ENCODE results near the gene HSD11B2.

The HSD11B2 gene

DNA sequence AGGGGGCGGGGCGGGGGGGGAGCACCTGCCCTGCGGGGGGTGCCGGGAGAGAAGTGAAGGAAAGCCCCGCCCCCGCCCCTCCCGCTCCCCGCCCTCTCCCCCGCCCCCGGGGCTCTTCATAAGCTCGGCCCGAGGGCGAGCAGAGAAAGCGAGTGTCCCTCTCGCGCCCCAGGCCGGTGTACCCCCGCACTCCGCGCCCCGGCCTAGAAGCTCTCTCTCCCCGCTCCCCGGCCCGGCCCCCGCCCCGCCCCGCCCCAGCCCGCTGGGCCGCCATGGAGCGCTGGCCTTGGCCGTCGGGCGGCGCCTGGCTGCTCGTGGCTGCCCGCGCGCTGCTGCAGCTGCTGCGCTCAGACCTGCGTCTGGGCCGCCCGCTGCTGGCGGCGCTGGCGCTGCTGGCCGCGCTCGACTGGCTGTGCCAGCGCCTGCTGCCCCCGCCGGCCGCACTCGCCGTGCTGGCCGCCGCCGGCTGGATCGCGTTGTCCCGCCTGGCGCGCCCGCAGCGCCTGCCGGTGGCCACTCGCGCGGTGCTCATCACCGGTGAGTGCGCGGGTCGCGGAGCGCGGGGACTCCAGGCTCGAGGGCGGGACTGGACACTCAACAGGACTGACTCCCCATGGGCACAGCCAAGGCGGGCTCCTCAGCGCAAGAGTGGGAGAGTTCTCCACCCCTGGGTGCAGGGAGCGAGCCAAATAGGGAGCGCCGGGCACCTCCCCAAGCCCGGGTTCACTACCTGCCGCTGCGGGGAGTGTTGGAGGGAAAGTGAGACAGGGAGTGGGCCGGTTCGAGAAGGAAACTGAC lies at the start of gene HSD11B2:
TSS of gene HSD11B2 (plus strand) at position 145 of the 798 bp plus-strand sequence. CDS start at position 273, 128 bp downstream.
- DNase-seq: peak; percentile 70 to 80

DNA sequence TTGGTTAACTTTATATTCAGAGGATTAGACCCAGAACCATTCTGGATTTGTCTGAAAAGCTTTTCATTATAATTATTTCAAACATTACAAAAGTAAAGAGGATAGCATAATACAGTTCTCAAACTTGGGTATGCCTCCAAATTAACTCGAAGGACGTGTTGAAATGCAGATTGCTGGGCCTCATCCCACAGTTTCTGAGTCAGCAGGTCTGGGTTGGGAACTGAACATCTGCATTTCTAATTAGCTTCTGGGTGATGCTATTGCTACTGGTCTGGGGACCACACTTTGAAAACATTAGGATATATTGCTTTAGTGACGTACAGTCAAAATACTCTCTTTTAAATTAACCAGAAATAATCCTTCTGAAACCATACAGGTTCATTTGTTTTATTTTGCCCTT lies 47.6 kb upstream of the HSD11B2 start:
- DNase-seq: no peak

DNA sequence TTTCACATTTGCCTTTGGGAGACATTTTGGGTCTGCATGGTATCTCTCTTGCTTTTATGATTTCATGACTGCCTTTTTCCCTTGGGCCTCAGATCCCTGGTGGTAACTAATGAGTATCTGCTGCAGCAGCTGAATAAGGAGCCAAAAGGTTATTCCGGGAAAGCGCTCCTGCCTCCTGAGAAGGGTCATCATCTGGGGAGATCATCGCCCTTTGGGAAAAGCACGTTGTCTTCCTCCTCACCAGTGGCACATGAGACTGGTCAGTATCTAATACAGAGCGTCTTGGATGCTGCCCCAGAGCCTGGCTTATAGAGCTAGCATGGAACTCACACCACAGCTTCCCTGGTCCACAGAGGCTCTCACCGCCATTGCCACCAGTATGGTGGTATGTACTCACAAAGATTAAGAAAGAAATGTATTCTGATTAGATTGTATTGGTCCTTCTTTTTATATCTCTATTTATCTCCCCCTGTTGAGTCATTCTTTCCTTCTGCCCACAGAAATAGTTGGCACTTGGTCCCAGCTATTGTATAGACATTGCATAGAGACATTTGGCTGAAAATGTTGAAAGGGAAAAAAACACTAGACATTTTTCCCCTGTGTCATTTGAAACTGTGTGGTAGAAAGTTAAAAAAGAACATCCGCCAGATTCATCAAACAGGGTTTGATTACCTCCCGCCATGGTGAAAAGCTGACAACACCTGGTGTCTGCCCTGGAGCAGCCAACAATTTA lies 46.0 kb upstream of the HSD11B2 start:
- DNase-seq: no peak

DNA sequence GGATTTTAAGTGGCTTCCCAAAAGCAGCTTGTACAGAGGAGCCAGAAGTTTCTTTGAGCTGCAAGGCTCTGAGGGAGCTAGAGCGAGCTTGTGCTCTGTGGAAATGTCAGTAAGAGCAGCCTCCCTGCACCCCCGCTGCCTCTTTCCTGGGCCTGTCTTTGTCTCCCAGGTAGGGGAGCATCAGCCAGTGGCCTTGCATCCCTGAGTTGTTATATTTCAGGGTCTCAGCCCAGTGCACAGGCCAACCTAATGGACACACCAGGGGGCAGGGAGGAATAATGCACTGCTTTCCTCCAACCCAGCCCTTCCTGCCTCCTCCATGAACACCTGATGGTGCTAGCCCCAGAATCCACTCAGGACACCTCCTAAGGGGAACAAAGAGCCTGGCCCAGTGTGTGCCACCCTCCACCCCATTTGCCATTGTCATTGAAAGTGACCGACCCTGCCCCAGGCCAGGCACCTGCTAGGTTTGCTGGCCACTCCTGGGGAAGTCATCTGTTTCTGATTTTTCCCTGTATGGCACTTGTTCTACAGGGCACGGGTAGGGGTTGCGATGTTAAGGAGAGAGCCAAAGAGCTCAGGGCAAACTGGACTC lies 44.0 kb upstream of the HSD11B2 start:
- no peak for DNase-seq

DNA sequence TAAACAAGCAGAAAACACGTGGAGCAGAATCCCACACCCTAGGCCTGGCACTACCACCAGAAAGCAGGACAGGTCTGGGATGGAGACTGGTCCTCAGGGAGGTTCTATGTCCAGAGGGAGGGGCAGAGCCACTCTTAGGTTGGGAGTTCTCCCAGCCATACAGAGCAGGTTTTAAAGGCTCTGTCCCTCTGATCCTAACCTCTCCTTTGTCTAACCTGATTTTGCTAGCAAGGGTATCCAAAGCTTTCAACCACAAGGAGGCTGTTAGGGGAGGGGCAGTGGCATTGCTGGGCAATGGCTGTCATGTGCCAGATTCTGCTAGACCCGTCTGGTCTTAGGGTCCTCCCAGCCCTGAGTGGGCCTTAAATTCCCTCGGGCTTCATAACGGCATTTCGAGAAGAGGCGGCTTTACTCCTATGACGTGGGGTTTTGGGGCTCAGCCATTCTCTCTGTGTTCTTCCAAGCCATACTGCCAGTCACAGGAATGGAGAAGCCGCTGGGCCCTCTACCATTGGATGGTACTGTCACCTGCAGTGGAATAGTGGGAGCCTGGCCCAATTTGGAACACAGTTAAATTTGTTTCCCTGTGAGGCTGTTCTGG lies 43.3 kb upstream of the HSD11B2 start:
- no peak for DNase-seq

DNA sequence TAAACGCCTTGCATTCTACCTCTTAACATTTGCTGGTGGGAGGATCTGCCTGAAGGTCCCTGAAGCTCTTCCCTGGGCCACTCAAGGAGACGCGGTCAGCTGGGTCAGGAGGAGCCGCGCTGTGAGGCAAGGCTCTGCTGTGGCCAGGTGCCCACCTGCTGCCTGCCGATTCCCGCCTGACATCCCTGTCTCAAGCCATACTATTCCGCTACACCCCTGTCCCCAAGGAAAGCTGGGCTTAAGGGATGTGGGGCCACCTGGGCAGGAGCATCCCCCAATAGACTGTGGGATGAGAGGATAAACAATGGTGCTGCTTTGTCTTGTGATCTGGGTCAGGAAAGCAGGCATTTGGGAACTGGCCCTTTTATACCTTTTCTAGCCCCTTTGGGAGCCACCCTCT lies 42.7 kb upstream of the HSD11B2 start:
- no peak for DNase-seq

DNA sequence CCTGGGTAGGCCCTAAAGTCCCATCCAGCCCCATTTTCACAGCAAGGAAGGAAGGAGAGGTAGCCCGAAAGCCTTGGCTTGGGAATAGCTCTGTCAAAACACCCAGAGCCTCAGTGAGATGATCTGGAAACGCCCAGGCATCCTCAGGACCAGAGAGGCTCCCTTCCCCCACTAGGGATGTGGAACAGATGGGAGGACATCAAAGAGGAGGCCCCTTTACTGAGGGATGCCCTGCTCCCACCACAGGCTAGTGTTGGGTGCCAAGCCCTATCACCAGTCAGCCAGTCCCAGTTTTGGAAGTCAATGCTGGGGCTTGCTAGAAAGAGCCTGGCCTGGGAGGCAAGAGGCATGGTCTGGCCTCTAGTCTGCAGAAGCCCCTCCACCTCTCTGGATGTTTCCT lies 42.3 kb upstream of the HSD11B2 start:
- peak in 1 of 2 experiments; percentile 48 for DNase-seq

DNA sequence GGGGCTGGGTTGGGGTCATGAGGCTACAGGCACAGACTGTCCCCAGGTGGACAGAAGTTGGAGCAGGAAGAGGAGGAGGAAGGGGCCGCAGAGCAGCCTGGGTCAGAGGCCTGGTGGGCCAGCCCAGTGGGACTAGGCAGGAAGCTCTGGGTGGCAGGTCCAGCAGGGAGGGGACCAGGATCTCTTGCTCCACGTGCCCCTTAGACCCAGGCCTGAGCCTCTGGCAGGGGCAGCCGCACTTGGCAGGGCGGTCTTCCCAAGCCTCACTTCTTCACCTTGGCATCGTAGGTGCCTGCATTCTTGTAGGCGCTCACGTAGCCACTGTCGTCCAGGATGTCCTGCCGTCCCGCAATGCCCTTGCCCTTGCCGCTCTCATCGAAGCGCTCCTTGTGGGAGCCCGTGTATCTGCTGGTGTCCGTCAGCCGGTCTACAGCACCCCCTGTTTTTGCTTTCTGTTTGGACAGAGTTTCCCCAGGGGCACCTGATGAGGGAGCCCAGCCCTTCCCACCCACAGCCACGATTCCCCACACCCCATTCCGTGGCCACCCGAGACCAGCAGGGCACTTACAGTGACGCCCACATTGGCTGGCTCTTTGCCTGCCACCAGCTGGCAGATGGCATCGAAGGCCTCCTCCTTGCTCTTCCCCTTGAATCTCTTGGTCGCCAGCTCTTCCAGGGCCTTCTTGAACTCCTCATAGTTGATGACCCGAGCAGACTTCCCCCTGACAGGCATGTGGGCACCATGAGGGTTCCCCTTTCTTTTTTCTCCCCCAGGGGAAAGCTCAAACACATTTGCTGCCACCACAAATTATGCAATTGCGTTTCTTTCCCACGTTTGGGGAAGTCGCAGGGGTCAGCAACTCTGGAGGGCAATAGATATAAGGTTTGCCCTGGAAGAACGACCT lies 40.8 kb upstream of the HSD11B2 start:
- DNase-seq: no peak

DNA sequence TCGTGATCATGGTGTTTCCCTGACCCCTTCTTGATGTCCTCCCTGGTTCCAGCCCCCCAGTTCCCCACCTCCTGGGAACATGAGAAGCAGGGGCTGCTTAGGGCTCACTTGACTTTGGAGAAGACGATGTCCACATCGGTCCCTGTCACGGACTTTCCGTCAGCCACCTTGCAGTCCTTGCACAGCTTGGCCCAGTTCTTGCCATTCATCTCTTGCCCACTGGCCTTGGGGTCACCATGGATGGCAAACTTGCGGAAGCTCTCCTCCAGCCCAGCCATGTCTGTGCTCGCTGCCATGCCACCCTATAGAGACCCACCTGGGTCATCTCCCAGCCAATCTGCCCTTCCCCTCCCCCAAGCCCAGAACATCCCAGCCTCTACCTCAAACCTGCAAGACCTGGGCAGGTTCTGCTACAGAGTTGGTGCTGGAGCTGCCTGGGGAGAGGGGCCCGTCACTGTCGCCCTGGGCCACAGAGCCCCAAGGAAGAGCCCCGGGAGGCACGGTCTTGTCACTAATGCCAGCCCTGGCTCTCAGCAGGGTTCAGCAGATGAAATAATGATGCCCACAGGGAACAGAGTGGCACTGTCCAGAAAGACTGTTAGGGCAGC lies 40.0 kb upstream of the HSD11B2 start:
- no peak for DNase-seq

DNA sequence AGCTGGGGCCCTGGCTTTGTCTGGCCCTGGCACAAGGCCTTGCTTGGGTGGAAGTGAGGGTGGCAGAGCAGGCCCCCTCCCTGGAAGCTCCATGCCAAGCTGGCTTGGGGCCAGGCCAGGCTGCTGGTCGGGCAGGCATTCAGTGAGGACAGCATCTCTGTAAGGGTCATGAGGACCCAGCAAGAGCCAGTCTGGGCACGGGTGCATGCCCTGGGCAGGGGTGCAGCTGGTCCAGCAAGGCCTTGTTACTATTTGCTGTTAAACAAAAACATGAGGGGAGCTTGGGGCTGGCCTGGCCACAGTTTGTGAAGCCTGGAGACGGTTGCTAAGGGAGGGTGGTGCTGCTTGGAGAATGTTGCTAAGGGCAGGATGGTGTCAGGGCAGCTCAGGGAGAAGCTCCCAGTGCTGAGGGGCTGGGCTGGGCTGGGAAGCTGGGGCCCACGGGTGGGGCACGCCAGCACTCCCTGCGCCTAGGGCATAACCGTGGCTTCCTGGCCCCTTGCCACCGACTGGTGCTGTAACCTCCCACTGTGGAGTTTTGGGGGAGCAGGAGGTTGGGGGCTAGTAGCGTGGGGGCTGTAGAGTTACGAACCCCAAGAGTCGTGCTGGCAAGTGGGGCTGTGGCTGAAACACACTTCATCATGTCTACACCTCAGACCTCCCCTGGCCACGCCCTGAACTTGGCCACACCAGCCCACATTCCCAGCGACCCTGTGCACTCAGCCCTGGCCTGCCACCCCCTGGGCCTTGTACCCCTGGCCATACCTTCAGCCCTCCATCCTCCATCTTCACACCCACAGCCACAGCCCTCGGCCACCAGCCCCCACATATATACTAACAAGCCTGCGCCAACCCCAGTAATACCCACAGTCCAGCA lies 39.3 kb upstream of the HSD11B2 start:
- no peak for DNase-seq

DNA sequence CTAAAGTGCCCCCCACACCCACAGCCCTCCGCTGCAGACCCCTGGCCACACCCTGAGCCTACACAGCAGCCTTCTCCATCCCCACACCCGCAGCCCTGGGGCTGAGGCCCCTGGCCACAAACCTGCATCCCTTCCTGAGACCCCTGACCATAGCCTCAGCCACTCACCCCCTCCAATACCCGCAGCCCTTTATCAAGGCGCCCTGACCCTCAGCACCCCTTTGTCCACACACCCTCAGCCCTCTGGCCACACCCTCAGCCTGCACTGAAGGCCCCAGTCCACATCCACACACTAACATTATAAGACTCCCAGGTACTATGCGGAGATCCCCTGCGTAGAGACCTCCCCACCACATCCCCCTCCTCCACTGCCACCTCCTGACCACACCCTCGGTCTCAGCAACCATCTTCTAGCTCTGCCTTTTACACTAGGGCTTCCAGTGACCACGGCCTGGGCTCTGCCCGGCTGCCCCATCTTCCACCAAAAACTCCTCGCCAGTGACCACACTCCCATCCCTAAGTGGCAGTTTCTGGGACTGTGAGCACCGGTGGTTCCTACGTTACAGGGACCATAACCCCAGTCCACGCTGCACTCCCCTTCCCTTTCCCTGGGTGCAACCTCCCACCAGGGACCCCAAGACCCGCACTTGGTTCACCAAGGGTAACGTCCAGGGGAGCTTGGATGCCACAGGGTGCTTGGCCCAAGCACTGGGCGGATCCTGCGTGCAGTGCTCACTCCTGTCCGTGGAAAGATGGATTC lies 38.4 kb upstream of the HSD11B2 start:
- DNase-seq: no peak

DNA sequence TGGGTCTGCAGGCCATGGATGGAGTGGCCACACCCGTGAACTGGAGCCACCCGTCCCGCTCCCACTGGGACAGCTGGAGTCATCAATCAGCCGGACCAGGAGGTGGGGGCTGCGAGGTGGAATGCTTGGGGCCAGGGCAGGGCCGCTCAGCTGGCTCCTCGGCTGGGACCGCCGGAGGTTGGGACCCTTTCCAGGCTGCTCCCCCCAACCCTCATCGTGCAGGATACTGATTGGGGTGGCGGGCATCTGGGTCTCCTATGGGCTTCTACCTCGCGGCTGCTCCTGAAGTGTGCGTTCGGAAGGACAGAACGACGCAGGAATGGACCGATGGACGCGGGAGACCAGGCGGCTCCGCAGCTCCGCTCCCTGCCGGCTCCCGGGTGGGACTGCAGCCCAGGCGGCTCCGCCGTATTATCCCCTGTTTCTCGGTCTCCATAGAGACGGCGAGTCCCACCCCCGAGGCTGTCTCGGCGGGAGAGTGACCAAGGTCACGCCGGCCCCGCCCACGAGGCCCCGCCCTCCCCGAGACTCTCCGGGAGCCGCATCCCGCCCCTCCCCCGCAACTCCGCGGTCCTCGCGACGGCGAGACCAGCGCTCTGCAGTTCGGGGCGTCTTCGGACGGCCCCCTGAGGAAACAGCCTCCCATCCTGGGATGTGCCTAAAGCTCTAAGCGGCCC lies 37.7 kb upstream of the HSD11B2 start, which contains the start of gene TPPP3:
TSS of gene TPPP3 (minus strand) at position 388 of the 677 bp plus-strand sequence. CDS start 2,387 bp downstream, outside the sequence.
- peak; percentile 87 to 91 for DNase-seq

DNA sequence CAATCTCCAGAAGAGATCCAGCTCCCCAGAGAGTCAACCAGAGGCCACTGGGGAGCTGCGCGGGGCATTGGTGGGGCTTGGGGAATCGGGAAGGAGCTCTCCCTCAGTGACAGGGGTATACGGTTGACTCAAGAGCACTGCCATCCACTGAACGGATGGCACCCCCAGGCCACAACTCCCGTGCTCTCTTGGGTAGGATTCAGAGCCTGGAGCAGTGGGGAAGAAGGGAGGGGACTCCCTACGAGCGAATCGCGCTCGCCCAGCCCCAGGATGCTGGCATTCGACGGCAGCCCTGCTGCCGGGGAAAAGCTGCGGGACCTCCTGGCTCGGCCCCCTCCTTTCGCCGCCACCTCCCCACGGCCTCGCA lies 37.1 kb upstream of the HSD11B2 start:
- DNase-seq: peak in 1 of 2 experiments; percentile 55

DNA sequence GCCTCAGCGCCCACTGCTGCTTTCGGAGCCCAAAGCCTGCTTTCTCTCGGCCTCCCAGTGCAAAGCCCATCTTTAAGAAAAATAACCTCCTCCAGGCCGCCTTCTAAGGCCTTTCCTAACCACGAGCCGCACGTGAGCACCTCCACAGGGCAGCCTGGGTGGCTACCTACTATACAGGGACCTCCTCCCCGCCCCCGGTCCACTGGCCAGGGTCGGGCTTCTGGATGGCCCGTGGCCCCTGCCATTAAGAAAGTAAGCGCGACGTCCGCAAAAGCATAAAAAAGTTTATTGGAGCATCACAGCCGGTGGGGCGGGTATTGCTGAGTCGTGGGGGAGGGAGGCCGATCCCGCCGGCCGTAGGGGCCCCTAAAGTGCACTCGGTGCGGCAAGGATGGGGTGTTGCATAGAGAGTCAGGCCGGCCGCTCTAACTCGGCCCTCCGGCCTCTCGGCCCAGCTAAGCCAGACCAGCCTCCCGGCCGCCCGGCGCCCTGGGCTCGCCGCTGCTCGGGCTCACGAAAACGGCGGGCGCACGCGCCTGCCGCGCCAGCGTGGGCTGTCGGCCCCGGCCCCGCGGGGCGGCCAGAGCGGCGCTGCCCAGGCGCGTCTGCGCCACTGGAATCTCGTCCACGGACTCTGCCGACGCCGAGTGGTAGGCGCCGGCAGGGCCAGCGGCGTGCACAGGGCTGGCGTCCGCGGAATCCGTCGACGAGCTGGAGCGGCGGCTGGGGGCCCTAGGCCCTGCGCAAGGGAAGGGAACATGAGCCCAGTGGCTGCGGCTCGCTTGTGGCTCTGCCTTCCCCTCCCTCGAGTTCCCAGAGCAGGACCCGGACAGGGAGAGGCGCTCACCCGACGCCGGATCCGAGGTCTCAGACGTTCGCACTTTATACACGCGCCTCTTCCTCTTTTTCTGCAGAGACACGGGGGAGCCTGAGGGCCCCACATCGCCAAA lies 36.5 kb upstream of the HSD11B2 start:
- DNase-seq: no peak

DNA sequence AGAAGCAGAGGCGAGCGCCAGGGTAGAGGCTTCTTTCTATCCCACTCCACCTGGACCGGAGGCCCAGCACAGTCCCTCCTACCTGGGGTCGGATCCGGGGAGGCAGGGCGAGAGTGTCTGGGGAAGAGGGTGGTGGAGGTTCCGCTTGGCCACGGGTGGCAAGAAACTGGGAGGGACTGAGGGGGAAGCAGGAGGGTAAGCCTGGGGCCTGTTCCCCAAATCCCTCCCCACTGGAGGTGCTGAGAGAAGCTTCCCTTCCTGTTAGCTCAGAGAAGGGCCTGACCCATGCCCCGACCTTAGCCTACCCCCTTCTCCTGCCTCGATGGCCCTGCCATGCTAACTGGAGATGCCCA lies 35.8 kb upstream of the HSD11B2 start:
- DNase-seq: no peak

DNA sequence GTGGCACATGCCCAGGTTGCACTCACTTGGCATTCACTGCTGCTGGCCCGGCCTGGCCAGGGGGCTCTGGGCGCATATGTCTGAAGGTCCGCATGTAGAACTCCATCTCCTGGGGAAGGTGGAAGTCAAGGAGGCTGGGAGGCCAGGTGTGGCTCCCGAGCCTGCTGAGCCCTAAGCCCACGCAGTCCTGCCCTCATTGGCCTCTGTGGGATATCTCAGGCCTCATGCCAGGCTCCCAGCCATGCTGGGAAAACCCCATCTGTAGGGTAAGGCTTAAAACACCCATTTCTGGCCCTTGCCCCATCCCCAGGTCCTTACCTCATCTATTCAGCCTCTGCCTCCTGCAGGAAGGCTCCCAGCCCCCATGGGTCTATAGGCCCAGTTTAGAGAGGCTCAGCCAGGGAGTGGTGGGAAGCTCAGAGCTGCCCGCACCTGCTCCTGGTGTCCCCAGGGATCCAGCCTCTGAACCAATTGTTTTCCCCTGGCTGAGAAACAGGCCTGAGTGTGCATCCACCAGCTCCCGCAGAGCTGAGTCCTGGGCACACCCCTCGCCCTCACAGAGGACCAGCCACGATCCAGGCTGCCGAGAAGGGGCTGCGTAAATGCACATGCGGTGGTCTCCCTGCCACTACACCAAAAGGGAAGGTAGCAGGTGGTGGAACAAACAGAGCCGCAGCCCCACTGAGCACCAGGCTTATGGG lies 35.3 kb upstream of the HSD11B2 start:
- peak; percentile 91 to 96 for DNase-seq

All from NCI-H524 (cell line).